ENCODE data around the gene SLFN14. TPM values are rescaled to one million over a fixed set of nuclear protein-coding genes. Genes with fewer than 3 reads are reported as not detected.

The SLFN14 gene
- polyA plus RNA-seq, 3 donors, result 0.11 to 0.12 TPM; not detected in 1

DNA sequence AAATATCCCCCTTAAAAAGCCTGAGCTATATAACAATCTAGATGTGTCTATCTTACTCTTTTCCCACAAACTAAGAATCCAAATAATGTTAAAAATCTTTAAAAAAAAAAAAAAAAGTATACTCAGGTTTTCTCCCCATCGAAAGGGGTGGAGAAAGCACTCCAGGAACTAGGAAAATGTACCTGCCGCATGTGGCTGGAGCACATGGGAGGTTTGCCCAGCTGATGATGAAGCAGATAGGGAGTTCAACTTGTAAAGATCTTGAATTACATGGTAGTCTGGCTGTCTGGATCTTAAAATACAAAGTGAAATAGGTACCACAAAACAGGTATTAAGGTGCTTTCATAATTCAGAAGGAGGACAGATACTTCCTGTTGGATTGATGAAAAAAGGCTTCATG lies 8.8 kb upstream of the SLFN14 start:
- intact Hi-C loops (cut with micrococcal nuclease), result no loop called here
- H3K27ac ChIP-seq (ENCODE audit: low read depth in 1 of 2, low read length in 2 of 2), result no peak overlapping the region

DNA sequence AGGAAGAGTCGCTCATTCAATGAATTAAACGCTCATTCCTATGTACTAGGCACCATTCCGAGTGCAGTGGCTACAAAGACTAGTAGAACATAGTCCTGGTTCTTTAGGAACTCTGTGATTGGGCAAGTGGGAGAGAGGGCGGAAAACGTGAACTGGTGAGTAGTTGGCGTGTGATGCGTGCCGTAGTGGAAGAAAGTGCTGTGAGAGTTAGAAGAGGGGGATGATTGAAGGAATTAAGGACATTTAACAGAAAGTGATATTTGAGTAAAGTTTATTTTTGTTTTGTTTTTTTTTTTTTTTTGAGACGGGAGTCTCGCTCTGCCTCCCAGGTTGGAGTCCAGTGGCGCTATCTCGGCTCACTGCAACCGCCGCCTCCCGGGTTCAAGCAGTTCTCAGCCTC lies 7.9 kb upstream of the SLFN14 start:
- H3K4me2 ChIP-seq (replicated peaks; ENCODE audit: extremely low read depth, low read length, poor library complexity, severe bottlenecking), result peak overlapping the region; percentile 96
- WGBS (ENCODE audit: insufficient coverage), result 14% methylated on average over 8 of the region's 15 CpGs
- peak overlapping the region; percentile 75 to 95 (median 90) for H3K4me3 ChIP-seq (replicated peaks in 1 of 3; ENCODE audit: low read depth in 2 of 3, low read length in 3 of 3)
- H3K36me3 ChIP-seq (replicated peaks in 1 of 2; ENCODE audit: control insufficient read depth in 1 of 2, insufficient read depth in 2 of 2, low read length in 2 of 2), result peaks cover 2 to 7% of the 10 kb centered on the region in 2 donors
- H3K79me2 ChIP-seq (ENCODE audit: insufficient read depth, low read length), result peaks cover 32% of the 10 kb centered on the region
- H3K9ac ChIP-seq (ENCODE audit: insufficient read depth, low read length, poor library complexity, severe bottlenecking), result peak overlapping the region; percentile 76
- Mint-ChIP-seq H3K36me3 (peaks cover 3 to 7% of the 10 kb centered on the region in 2 donors), H3K27me3 (ENCODE audit: low read depth in 3 of 3) (peaks cover 0 to 3% (median 2%) of the 10 kb centered on the region in 3 donors), H3K4me3 (peak overlapping the region; percentile 93 to 97), H3K4me1 (peaks cover 22% of the 10 kb centered on the region), H3K27ac (peak overlapping the region; percentile 92 to 97 (median 95)), H3K9me3 (no peaks in the 10 kb centered on the region)
- H3K9me3 ChIP-seq (replicated peaks in 1 of 2; ENCODE audit: control insufficient read depth in 1 of 2, insufficient read depth in 1 of 2, low read length in 2 of 2), result no peaks in the 10 kb centered on the region
- peak; percentile 45 to 73 (median 61) for DNase-seq
- peaks cover 5% of the 10 kb centered on the region for H4K20me1 ChIP-seq (ENCODE audit: insufficient read depth, low read length)
- TF ChIP-seq, protein P1, sequence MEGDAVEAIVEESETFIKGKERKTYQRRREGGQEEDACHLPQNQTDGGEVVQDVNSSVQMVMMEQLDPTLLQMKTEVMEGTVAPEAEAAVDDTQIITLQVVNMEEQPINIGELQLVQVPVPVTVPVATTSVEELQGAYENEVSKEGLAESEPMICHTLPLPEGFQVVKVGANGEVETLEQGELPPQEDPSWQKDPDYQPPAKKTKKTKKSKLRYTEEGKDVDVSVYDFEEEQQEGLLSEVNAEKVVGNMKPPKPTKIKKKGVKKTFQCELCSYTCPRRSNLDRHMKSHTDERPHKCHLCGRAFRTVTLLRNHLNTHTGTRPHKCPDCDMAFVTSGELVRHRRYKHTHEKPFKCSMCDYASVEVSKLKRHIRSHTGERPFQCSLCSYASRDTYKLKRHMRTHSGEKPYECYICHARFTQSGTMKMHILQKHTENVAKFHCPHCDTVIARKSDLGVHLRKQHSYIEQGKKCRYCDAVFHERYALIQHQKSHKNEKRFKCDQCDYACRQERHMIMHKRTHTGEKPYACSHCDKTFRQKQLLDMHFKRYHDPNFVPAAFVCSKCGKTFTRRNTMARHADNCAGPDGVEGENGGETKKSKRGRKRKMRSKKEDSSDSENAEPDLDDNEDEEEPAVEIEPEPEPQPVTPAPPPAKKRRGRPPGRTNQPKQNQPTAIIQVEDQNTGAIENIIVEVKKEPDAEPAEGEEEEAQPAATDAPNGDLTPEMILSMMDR (IDR thresholded peaks at IDR 0.05), result no peak
- H3K4me1 ChIP-seq (ENCODE audit: control insufficient read depth in 1 of 2, insufficient read depth in 2 of 2, low read length in 2 of 2), result peaks cover 23 to 27% of the 10 kb centered on the region in 2 donors
- H3K27ac ChIP-seq (ENCODE audit: low read depth in 1 of 2, low read length in 2 of 2), result peak overlapping the region; percentile 73 to 91
- H2AFZ ChIP-seq (ENCODE audit: insufficient read depth, low read depth, low read length, poor library complexity, severe bottlenecking), result peak overlapping the region; percentile 90
- intact Hi-C loops (cut with micrococcal nuclease), result no loop called here
- no peaks in the 10 kb centered on the region for H3K27me3 ChIP-seq (ENCODE audit: control insufficient read depth in 2 of 2, insufficient read depth in 2 of 2, low read length in 2 of 2)

More for the DNA sequence above, 8.8 kb upstream of the SLFN14 start:
- peak overlapping the region in 1 of 2 donors; percentile 34 for H3K4me3 Mint-ChIP-seq
- TF ChIP-seq, protein P1 (IDR thresholded peaks at IDR 0.05), result no peak
- H3K9me3 ChIP-seq (replicated peaks in 1 of 2; ENCODE audit: control insufficient read depth in 1 of 2, insufficient read depth in 1 of 2, low read length in 2 of 2), result no peaks in the 10 kb centered on the region
- H3K79me2 ChIP-seq (ENCODE audit: insufficient read depth, low read length), result peaks cover 32% of the 10 kb centered on the region
- H3K4me1 Mint-ChIP-seq, result peaks cover 22% of the 10 kb centered on the region
- H3K4me3 ChIP-seq (replicated peaks in 1 of 3; ENCODE audit: low read depth in 2 of 3, low read length in 3 of 3), result no peak overlapping the region
- no peak overlapping the region for H3K9ac ChIP-seq (ENCODE audit: insufficient read depth, low read length, poor library complexity, severe bottlenecking)
- H3K27ac Mint-ChIP-seq, result no peak overlapping the region
- DNase-seq, result no peak
- H3K36me3 ChIP-seq (replicated peaks in 1 of 2; ENCODE audit: control insufficient read depth in 1 of 2, insufficient read depth in 2 of 2, low read length in 2 of 2), result peaks cover 11 to 12% of the 10 kb centered on the region in 2 donors
- peaks cover 0 to 5% (median 2%) of the 10 kb centered on the region in 3 donors for H3K27me3 Mint-ChIP-seq (ENCODE audit: low read depth in 3 of 3)
- H3K9me3 Mint-ChIP-seq, result no peaks in the 10 kb centered on the region
- H3K4me1 ChIP-seq (ENCODE audit: control insufficient read depth in 1 of 2, insufficient read depth in 2 of 2, low read length in 2 of 2), result peaks cover 23 to 27% of the 10 kb centered on the region in 2 donors
- 90% methylated on average over 1 of the region's 2 CpGs for WGBS (ENCODE audit: insufficient coverage)
- H4K20me1 ChIP-seq (ENCODE audit: insufficient read depth, low read length), result peaks cover 5% of the 10 kb centered on the region
- peaks cover 8 to 13% of the 10 kb centered on the region in 2 donors for H3K36me3 Mint-ChIP-seq
- H3K27me3 ChIP-seq (ENCODE audit: control insufficient read depth in 2 of 2, insufficient read depth in 2 of 2, low read length in 2 of 2), result no peaks in the 10 kb centered on the region
- peak overlapping the region; percentile 96 for H3K4me2 ChIP-seq (replicated peaks; ENCODE audit: extremely low read depth, low read length, poor library complexity, severe bottlenecking)
- no peak overlapping the region for H2AFZ ChIP-seq (ENCODE audit: insufficient read depth, low read depth, low read length, poor library complexity, severe bottlenecking)
